DND-41 (cell line): ENCODE data around the gene SNTA1.

Experiments used
- EZH2 ChIP-seq: IDR thresholded peaks from 3 replicates; pipeline ENCODE4 v1.6.1; 2012; ENCODE audit warnings: borderline replicate concordance, low read depth, mild to moderate bottlenecking, moderate library complexity, low read length, inconsistent platforms; ENCODE audit not compliant: severe bottlenecking
- TF ChIP-seq, protein P1 (sequence below): IDR thresholded peaks from 2 replicates; pipeline ENCODE4 v1.5.1; 2012; ENCODE audit warnings: borderline replicate concordance, low read length, moderate library complexity, mild to moderate bottlenecking; ENCODE audit not compliant: poor library complexity, severe bottlenecking; ENCODE audit errors: extremely low read depth

DNA sequence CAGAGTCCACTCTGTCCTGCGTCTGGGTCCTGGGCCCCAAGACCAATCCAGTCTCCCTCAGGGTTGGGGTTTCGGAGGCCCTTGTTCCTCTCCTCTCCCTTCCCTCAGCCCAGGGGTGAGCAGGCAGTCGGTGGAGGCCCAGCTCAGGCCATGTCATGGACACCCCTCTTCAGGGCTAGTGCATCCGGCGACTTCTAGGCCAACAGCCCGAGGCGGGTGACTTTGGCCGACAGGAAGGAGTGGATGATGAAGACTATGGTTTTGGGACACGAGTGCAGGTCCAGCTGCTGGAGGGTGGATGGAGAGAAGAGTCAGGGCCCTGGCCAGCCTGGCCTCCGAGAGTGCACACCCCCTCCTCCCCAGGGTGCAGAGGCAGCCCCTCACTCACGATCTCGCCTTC lies 35.2 kb downstream of the SNTA1 start:
- TF ChIP-seq, protein P1, sequence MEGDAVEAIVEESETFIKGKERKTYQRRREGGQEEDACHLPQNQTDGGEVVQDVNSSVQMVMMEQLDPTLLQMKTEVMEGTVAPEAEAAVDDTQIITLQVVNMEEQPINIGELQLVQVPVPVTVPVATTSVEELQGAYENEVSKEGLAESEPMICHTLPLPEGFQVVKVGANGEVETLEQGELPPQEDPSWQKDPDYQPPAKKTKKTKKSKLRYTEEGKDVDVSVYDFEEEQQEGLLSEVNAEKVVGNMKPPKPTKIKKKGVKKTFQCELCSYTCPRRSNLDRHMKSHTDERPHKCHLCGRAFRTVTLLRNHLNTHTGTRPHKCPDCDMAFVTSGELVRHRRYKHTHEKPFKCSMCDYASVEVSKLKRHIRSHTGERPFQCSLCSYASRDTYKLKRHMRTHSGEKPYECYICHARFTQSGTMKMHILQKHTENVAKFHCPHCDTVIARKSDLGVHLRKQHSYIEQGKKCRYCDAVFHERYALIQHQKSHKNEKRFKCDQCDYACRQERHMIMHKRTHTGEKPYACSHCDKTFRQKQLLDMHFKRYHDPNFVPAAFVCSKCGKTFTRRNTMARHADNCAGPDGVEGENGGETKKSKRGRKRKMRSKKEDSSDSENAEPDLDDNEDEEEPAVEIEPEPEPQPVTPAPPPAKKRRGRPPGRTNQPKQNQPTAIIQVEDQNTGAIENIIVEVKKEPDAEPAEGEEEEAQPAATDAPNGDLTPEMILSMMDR, result no peak
- TF ChIP-seq EZH2, result no peak
